HL-60 (cell line): Measurements from ENCODE around the gene MTIF2.
"Not testable (repeated sequence)": the region's sequence is repeated elsewhere in the genome, so short reads cannot be mapped to it uniquely, and the experiment has no call there.

Experiments
- DNase-seq, 2 experiments: peaks; one replicate each; pipeline ENCODE4 v3.0.0-alpha.2; 2010 to 2020; ENCODE audit warnings: low read depth in 1 of 2, low spot score in 1 of 2
- H3K27ac ChIP-seq: fragments of 250-450 bp; sonication (Bioruptor Pico); replicated peaks from 2 replicates; pipeline ENCODE4 v1.5.1; 2020; ENCODE audit warnings: mild to moderate bottlenecking, moderate library complexity
- H3K27me3 ChIP-seq: fragments of 250-450 bp; sonication (Bioruptor Pico); 2 replicates; pipeline ENCODE4 v1.5.1; 2021; ENCODE audit warnings: mild to moderate bottlenecking, moderate library complexity; ENCODE audit not compliant: insufficient read depth, poor library complexity, severe bottlenecking
- H3K4me3 ChIP-seq: replicated peaks from 2 replicates; pipeline ENCODE4 v1.5.1; 2011; ENCODE audit warnings: mild to moderate bottlenecking, control low read depth, low read length; ENCODE audit not compliant: insufficient read depth
- CTCF ChIP-seq: IDR thresholded peaks from one replicate; pipeline ENCODE4 v1.5.1; 2011; ENCODE audit warnings: low read length, control low read depth, inconsistent platforms; ENCODE audit not compliant: insufficient read depth
- GABPA ChIP-seq: IDR thresholded peaks from 2 replicates; pipeline ENCODE4 v1.6.1; 2012; ENCODE audit warnings: low read depth
- POLR2AphosphoS5 ChIP-seq: IDR thresholded peaks from 2 replicates; pipeline ENCODE4 v1.6.1; 2012; ENCODE audit warnings: low read depth
- REST ChIP-seq: IDR thresholded peaks from 2 replicates; pipeline ENCODE4 v1.6.1; 2012; ENCODE audit warnings: low read depth; ENCODE audit not compliant: insufficient replicate concordance
- SPI1 ChIP-seq: IDR thresholded peaks from 2 replicates; pipeline ENCODE4 v1.6.1; 2012; ENCODE audit warnings: low read depth, mild to moderate bottlenecking, borderline replicate concordance

MTIF2 gene

GRCh38 chr2:55196526-55196925, 72.5 kb downstream of the MTIF2 start:
- DNase-seq: no peak
- H3K27me3 ChIP-seq: no peaks in the 10 kb centered on the region
- no peak for TF ChIP-seq SPI1
- TF ChIP-seq GABPA: no peak
- no peak for TF ChIP-seq POLR2AphosphoS5
- no peak for TF ChIP-seq CTCF
- no peak for TF ChIP-seq REST
- no peak overlapping the region for H3K27ac ChIP-seq
- no peak overlapping the region for H3K4me3 ChIP-seq

- not testable (repeated sequence) for H3K4me3 ChIP-seq, DNase-seq, H3K27me3 ChIP-seq, H3K27ac ChIP-seq
These were observed 77.1 kb downstream of the MTIF2 start for GRCh38 chr2:55191888-55192287.

GRCh38 chr2:55186837-55187236, 82.2 kb downstream of the MTIF2 start:
- not testable (repeated sequence) for DNase-seq, H3K27ac ChIP-seq, H3K27me3 ChIP-seq, H3K4me3 ChIP-seq
